HG03439 (cell line): ENCODE results near the gene ABCC3.
A peak's percentile ranks its signal among the peaks of the same experiment; 100 is the strongest.
"Not testable (repeated sequence)": the region's sequence is repeated elsewhere in the genome, so short reads cannot be mapped to it uniquely, and the experiment has no call there.

Experiments
- ATAC-seq: cut with Tn5 transposase; IDR thresholded peaks from one replicate; pipeline ENCODE4 v1.9.1; 2021; ENCODE audit warnings: mild to moderate bottlenecking, moderate library complexity; ENCODE audit not compliant: unreplicated experiment

The ABCC3 gene

DNA sequence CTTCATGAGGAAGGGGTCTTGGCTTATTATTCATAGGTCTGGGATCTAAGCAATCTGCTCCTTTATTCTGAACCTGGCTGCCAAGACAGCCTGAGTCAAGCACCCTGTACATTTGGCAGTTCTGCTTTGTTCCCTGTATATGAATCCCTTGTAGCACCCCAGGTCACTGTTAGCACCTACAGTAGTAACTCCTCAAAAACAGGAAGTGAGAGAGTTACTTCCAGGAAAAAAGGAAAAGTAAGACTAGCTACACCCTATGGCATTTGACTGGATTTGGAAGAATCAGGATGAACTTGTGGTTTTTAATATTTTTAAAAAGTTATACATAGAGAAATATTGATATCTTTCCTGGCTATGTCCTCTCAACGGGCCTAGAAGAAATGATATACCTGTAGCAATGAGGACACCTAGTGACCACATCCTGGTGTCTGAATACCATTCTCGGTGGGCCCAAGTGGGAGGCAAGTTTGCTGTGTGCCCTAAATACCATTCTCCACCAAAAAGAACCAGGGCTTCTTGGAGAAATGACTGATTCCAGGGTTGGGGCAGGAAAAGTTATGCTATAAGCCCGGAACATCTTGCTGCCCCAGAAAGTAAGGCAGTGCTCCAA lies 63.1 kb downstream of the ABCC3 start:
- ATAC-seq, result no peak

DNA sequence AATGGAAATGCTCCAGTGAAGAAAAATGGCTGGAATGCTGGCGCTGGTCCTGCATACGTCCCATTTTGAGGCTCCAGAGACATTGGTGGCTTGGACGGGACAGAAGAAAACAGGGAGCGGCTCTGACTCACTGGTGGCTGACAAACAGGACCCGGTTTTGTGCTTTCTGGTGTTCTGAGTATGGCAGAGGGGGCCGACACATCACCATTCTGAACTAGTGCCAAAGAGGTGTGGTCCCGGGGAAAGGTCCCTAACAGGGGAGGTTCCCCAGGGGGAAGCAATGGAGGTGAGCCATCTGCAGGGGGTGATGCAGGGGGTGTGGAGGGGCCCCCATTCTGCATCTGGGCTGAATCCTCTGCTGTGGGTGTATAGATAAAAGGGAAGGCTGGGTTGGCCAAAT lies 64.7 kb downstream of the ABCC3 start:
- ATAC-seq, result no peak

DNA sequence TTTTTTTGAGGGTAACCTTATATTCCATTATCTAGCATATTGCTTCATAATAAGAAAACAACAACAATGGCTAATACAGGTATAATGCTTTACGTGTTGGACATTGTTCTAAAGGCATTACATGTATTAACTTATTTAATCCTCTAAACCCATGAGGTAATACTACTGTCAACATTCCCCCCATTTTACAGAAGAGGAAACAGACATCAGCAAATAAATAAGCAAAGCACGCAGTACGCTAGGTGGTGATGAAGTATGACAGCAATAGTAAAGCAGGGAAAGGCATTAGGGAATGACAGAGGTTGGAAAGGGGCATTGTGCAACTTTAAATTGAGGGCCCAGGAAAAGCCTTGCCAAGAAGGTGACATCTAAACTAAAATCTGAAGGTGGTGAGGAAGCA lies 68.5 kb downstream of the ABCC3 start:
- ATAC-seq, result no peak

DNA sequence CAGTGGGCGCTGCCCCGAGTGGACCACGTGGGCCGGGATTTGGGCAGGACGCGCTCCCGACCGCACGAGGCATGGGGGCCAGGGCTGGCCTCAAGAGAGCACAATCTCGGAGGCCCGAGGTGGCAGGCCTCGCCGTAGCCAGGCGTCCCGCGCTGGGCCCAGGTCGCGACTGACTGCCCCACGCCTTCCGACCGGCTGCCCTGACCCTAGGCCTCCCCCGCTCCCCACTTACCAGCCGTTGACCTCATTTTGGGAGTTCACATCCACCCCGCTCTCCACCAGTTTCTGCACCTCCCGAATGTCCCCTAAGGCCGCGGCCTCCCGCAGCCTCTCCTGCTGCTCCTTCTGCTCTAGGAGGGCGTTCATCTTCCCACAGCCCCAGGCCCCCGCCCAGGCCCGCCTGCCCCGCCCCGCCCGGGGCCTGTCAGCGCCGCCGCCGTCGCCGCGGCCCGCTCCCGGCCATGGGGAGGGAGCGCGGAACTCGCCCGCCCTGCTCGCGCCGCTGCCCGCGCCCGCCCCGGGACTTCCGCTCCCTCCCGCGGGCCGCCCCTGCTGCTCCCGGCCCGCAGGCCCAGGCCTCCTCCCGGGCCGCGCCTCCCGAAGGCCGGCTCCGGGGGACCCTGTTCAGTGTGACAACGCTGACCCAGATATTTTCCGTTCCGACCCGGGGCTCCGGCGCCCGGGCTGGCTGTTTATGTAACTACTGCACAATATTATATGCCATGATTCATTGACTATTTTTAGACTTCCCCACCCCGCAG lies 72.8 kb downstream of the ABCC3 start, which contains the start of gene ANKRD40:
Gene ANKRD40 (minus strand): TSS at position 626 of the 761 bp plus-strand sequence. CDS start 260 bp downstream, at position 366.
- ATAC-seq, result peak; percentile 79

DNA sequence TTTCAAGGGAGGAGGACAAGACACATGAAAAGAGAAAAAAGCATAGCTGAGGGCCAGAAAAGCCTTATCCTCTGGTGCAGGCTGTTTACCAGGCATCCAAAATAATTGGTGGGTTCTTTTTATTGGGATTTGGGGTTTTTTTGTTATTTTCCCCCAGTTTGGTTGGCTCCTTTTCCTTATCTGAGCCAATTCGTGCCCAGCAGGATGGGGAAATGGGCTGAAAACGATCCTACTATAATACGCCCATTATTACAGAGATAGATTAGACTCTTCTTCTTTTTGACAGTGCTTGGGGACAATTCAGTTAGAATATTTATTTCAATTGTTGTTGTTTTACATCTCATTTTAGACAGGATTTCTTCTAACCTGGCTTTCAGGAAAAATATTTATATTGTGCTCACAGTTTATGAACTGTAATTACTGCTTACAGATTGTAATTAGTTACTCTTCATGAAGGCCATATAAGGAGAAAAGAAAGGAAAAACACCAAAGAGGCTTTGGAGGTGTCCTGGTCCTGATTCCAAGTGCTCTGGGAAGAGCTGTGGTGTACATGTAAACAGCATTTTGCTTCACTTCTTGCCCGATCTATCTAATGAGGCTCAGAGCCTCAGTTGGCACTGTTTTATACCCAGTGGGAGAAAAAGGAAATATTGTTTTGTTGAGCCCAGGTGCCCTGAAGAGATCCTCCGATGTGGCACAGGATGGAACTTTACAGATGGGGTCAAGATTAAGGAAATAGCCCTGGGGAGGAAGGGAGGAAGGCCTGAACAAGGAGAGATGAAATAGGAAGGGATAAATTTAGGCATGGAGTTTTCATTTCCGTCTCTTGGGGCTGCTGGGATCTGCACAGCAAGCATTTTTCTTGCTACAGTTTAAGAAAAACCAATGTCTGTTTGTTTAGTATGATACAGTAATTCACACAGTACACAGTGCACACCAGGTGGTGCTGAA lies 73.6 kb downstream of the ABCC3 start:
- ATAC-seq, result no peak

DNA sequence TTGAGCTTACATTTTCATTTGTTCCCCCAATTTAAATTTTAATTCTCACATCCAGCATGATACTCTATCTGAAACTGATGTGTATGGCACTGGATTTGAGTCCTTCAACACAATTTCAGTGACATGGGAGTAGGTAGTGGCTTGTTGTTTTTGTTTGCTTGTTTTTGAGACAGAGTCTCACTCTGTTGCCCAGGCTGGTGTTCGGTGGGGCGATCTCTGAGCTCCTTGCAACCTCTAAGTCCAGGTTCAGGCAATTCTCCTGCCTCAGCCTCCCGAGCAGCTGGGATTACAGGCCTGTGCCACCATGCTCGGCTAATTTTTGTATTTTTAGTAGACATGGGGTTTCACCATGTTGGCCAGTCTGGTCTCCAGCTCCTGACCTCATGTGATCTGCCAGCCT lies 74.4 kb downstream of the ABCC3 start:
- ATAC-seq, result not testable (repeated sequence)

DNA sequence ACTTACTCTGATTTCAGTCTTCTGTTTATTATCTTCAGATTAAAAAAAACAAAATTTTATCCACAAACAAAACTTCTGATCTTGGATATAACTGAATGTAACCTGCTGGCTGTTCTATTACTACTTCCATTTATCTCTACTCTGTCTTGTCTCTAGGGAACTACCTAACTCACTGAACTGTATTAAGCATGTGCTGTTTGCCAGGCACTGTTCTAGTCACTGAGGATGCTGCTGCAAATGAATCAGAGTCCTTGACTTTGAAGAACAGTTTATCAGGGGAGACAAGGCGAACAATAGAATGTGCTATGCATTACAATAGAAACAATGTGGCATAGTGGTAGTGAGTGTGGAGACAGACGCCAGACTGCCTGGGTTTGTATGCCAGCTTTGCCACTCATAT lies 75.3 kb downstream of the ABCC3 start:
- no peak for ATAC-seq

DNA sequence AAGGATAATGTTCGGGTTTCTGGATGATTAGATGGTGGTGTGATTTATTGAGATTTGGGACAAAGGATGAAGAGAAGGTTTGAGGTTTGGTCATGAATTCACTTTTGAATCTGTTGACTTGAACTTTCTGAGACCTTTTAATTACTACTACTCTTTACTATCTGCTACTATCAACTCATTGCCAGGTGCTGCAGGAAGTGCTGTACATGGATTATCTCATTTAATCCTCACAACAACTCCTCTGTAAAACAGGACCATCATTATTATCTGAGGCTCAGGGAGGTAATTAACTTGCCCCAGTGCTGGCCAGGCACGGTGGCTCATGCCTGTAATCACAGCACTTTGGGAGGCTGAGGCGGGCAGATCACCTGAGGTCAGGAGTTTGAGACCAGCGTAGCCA lies 76.0 kb downstream of the ABCC3 start:
- no peak for ATAC-seq

DNA sequence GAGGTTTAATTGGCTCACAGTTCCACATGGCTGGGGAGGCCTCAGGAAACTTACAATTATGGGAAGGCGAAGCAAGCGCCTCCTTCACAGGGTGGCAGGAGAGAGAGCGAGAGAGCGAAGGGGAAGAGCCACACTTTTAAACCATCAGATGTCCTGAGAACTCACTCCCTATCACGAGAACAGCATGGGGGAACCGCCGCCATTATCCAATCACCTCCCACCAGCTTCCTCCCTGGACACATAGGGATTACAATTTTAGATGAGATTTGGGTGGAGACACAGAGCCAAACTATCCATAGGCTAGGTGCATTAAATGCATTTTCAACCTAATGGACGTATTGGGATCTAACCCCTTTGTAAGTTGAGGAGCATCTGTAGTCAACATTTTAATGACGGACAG lies 78.0 kb downstream of the ABCC3 start:
- ATAC-seq, result no peak

DNA sequence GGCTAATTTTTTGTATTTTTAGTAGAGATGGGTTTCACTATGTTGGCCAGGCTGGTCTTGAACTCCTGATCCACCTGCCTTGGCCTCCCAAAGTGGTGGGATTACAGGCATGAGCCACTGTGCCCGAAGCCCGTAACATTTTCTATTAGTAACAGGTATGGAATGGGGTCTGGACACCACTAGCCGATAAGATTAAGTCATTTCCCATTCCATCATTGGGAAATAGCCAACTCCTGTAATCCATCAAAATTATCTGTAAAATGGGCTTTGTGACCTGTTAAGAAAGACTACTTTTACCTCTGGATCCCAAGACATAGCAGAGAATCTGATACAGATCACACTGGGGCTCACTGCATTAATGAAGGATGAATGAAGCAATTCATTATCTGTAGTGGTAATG lies 80.8 kb downstream of the ABCC3 start:
- ATAC-seq, result no peak

DNA sequence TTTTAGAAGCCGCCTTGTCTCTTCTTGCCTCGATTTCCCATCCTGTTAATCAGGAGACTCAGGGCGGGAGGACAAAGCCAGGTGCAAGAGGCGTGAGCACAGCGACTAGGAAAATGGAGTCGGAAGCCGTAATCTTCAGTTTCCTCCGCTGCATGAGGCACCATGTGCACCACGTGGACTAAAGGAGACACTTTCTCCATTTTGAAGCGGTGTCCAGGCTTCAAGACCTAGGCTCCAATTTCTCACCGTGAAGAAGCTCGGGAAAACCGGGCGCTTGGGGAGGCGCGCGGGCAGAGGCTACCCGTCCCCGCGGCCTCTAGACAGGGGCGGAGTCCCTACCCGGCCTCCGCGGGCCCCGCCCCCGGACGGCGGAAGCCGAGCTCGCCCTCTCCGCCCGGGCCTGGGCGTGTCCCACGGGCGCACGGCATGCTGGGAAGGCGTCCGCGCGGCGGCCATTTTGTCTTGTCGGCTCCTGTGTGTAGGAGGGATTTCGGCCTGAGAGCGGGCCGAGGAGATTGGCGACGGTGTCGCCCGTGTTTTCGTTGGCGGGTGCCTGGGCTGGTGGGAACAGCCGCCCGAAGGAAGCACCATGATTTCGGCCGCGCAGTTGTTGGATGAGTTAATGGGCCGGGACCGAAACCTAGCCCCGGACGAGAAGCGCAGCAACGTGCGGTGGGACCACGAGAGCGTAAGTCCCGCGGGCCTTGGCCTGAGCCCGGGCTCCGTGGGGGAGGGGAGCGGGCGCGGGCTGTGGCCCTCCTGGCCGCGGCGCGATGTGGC lies 84.7 kb downstream of the ABCC3 start, which contains the start of gene LUC7L3:
Gene LUC7L3 (plus strand): TSS at position 460 of the 780 bp plus-strand sequence. CDS start 130 bp downstream, at position 590.
- peak; percentile 93 for ATAC-seq

DNA sequence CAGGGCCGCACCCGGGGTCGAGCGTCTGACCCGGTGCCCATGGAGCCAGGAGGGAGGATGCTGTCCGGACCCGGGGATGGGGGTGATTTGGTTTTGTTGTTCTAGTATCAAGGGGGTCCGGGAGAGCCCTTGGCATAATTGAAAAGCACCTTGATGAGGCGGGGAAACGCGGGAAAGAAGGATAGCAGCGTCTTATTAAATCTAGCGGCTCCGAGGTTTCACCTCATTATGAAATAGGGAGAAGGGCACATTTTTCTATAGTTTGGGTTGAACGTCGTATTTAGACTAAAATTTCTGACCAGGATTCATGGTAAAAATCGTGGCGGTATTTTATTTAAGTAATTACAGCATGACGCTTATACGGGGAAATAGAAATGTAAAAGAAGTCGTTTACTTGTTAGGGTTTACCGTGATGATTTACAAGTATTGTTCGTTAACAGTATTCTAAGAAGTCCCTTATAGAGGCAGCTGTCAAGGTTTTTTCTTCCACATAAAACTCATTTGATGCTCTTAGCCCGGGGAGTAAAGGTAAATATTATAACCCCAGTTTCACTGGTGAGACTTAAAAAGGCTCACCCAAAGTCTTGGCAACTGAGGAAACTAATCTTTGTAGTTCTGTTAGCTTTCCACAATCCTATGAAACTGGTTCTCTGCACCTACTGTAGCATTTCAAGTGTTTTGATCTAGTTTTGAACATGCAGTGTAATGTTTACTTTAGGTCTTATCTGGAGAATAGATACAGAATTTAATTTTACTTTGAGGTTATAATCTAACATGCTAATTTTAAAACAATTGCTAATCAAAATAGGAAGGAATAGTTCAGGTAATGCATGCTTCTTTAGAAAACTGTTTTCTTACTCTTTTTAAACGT lies 85.5 kb downstream of the ABCC3 start:
- ATAC-seq, result no peak

DNA sequence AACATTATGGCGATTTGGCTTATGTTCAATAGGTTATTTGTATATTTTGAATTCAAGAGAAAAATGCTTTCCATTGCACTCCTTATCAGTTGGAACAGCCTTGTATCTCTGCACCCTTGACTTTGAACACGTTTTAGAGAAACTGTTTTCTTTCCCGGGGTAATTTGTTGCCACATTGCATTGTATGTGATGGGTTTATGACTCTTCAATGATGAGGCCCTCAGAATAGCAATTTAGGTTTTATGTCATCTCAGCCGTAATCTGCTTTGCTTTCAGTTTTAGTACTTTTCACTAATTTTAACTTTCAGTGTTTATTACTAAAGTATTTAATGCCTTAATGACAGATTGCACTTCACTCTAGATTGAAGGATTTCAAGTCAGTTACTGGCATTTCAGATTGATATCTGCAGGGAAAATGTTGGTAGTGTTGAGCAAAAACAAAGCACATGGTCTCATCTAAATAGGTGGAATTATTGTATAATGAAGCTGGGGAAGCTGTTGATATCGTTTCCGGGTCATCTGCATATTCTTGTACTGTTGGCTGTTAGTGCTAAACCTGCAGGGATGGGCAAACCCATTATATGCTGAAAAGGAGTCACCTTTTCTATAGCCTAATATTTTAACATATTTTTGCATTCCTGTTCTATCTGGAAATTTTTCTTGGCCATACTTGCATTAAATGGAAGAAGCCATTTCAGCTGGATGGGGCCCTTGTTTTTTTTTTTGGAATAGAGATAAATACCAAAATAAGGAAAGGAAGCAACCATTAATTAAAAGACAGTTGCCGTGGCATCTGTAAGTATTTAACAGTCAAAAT lies 86.7 kb downstream of the ABCC3 start:
- no peak for ATAC-seq

DNA sequence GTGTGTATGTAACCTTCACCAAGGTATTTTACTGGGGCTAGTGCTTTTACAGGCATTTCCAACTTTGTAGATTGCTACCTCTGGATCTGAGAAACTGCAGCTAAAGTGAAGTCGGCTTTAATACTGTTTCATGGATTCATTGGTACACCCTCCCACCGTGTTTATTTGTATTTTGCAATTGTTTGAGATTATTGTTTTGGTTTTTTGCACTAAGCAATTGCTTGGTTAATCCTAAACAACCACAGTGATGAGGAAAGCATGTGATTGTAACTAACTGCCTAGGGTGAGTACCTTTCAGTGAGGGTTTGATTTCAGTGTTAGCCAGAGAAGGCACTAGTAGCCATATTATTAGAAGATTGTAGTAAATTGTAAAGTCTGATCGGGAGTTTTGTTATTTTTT lies 88.1 kb downstream of the ABCC3 start:
- no peak for ATAC-seq

DNA sequence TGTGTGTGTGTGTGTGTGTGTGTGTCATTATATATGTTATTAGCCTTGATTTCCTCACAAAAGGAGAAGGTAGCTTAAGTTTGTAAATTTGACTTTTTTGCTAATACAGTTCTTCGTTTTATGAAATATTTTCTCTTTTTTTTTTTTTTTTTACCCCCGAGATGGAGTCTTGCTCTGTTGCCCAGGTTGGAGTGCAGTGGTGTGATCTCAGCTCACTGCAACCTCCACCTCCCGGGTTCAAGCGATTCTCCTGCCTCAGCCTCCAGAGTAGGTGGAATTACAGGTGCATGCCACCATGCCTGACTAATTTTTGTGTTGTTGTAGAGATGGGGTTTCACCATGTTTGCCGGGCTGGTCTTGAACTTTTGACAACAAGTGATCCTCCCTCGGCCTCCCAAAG lies 89.9 kb downstream of the ABCC3 start:
- not testable (repeated sequence) for ATAC-seq

DNA sequence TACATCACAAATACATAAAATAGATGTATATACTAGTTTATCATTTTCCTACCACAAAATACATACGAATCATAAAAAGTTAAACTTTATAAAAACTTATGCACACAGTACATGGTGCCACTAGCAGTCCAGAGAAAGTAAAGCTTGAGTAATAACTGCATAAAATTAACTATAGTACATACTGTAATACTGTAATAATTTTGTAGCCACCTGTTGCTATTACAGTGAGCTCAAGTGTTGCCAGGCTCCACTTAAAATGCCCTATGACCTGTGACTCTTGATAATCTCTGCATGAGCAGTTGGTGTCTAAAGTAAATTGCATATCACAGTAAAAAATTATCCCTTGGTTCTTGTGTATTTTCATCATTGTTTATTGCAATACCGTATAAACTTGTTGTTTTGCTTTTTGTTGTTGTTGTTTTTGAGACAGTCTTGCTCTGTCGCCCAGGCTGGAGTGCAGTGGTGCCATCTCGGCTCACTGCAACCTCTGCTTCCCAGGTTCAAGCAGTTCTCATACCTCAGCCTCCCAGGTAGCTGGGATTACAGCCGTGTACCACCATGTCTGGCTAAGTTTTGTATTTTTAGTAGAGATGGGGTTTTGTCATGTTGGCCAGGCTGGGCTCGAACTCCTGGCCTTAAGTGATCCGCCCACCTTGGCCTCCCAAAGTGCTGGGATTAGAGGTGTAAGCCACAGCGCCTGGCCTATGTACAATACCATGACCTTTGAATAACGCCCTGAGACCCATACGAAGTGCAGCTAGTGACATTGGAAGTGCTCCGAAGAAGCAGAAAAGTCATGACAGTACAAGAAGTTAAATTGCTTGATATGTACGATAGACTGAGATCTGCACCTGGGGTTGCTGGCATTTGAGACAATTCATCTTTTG lies 91.3 kb downstream of the ABCC3 start:
- no peak for ATAC-seq

DNA sequence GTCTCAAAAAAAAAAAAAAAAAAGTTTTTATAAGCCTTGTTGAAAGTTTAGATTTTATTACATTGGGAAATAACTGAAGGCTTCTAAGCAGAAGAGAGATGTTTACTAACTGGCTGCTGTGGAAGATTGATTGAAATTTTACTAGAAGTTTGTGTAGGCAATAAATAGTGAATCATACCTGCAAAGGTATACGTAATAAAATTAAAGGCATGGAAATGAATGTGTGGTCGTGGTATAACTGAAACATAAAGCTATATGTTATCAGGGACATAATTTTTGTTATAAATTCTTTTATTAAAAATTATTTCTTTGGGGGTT lies 93.4 kb downstream of the ABCC3 start:
- no peak for ATAC-seq
